ENCODE data around the gene DLG4.

Gene DLG4

GRCh38 chr17:7225711-7226331, 6.2 kb upstream of the DLG4 start:
- no peaks in the 10 kb centered on the region for H3K9me3 ChIP-seq (ENCODE audit: control insufficient read depth, low read length)
- peaks cover 34% of the 10 kb centered on the region for H3K4me1 ChIP-seq (ENCODE audit: control insufficient read depth, insufficient read depth, low read length)
- DNase-seq (ENCODE audit: low read depth), result no peak
- peaks cover 88% of the 10 kb centered on the region for H3K36me3 ChIP-seq (ENCODE audit: control insufficient read depth, insufficient read depth, low read length, severe bottlenecking)
- H3K9ac ChIP-seq (ENCODE audit: low read length), result no peak overlapping the region
- H3K27me3 ChIP-seq (replicated peaks; ENCODE audit: control insufficient read depth, insufficient read depth, low read length), result no peaks in the 10 kb centered on the region
- no peak overlapping the region for H3K4me3 ChIP-seq (ENCODE audit: low read length)

GRCh38 chr17:7224661-7225111, 5.0 kb upstream of the DLG4 start:
- no peak for DNase-seq (ENCODE audit: low read depth)
- Histone ChIP-seq H3K4me3 (ENCODE audit: low read length) (no peak overlapping the region), H3K4me1 (ENCODE audit: control insufficient read depth, insufficient read depth, low read length) (peaks cover 39% of the 10 kb centered on the region), H3K9me3 (ENCODE audit: control insufficient read depth, low read length) (no peaks in the 10 kb centered on the region), H3K9ac (ENCODE audit: low read length) (no peak overlapping the region), H3K36me3 (ENCODE audit: control insufficient read depth, insufficient read depth, low read length, severe bottlenecking) (peaks cover 79% of the 10 kb centered on the region), H3K27me3 (replicated peaks; ENCODE audit: control insufficient read depth, insufficient read depth, low read length) (no peaks in the 10 kb centered on the region)

- Histone ChIP-seq H3K36me3 (ENCODE audit: control insufficient read depth, insufficient read depth, low read length, severe bottlenecking) (peaks cover 73% of the 10 kb centered on the region), H3K4me3 (ENCODE audit: low read length) (no peak overlapping the region), H3K27me3 (replicated peaks; ENCODE audit: control insufficient read depth, insufficient read depth, low read length) (no peaks in the 10 kb centered on the region), H3K9me3 (ENCODE audit: control insufficient read depth, low read length) (no peaks in the 10 kb centered on the region), H3K9ac (ENCODE audit: low read length) (peak overlapping the region; percentile 23), H3K4me1 (ENCODE audit: control insufficient read depth, insufficient read depth, low read length) (peaks cover 44% of the 10 kb centered on the region)
- no peak for DNase-seq (ENCODE audit: low read depth)
Observed at GRCh38 chr17:7224110-7224509, 4.5 kb upstream of the DLG4 start.

- no peaks in the 10 kb centered on the region for H3K9me3 ChIP-seq (ENCODE audit: control insufficient read depth, low read length)
- peaks cover 66% of the 10 kb centered on the region for H3K36me3 ChIP-seq (ENCODE audit: control insufficient read depth, insufficient read depth, low read length, severe bottlenecking)
- no peak overlapping the region for H3K4me3 ChIP-seq (ENCODE audit: low read length)
- H3K4me1 ChIP-seq (ENCODE audit: control insufficient read depth, insufficient read depth, low read length), result peaks cover 49% of the 10 kb centered on the region
- no peak for DNase-seq (ENCODE audit: low read depth)
- peak overlapping the region; percentile 23 for H3K9ac ChIP-seq (ENCODE audit: low read length)
- no peaks in the 10 kb centered on the region for H3K27me3 ChIP-seq (replicated peaks; ENCODE audit: control insufficient read depth, insufficient read depth, low read length)
Observed at GRCh38 chr17:7223375-7223774, 3.7 kb upstream of the DLG4 start.

GRCh38 chr17:7222972-7223292, 3.3 kb upstream of the DLG4 start:
- no peak for DNase-seq (ENCODE audit: low read depth)
- peaks cover 50% of the 10 kb centered on the region for H3K4me1 ChIP-seq (ENCODE audit: control insufficient read depth, insufficient read depth, low read length)
- H3K9ac ChIP-seq (ENCODE audit: low read length), result no peak overlapping the region
- no peaks in the 10 kb centered on the region for H3K9me3 ChIP-seq (ENCODE audit: control insufficient read depth, low read length)
- H3K36me3 ChIP-seq (ENCODE audit: control insufficient read depth, insufficient read depth, low read length, severe bottlenecking), result peaks cover 61% of the 10 kb centered on the region
- H3K4me3 ChIP-seq (ENCODE audit: low read length), result no peak overlapping the region
- H3K27me3 ChIP-seq (replicated peaks; ENCODE audit: control insufficient read depth, insufficient read depth, low read length), result no peaks in the 10 kb centered on the region

- Histone ChIP-seq H3K4me3 (ENCODE audit: low read length) (no peak overlapping the region), H3K4me1 (ENCODE audit: control insufficient read depth, insufficient read depth, low read length) (peaks cover 54% of the 10 kb centered on the region), H3K27me3 (replicated peaks; ENCODE audit: control insufficient read depth, insufficient read depth, low read length) (no peaks in the 10 kb centered on the region), H3K36me3 (ENCODE audit: control insufficient read depth, insufficient read depth, low read length, severe bottlenecking) (peaks cover 56% of the 10 kb centered on the region), H3K9me3 (ENCODE audit: control insufficient read depth, low read length) (no peaks in the 10 kb centered on the region), H3K9ac (ENCODE audit: low read length) (peak overlapping the region; percentile 98)
- no peak for DNase-seq (ENCODE audit: low read depth)
Observed at GRCh38 chr17:7222093-7222971, 2.7 kb upstream of the DLG4 start.

- DNase-seq (ENCODE audit: low read depth), result no peak
- Histone ChIP-seq H3K9ac (ENCODE audit: low read length) (peak overlapping the region; percentile 98), H3K36me3 (ENCODE audit: control insufficient read depth, insufficient read depth, low read length, severe bottlenecking) (peaks cover 47% of the 10 kb centered on the region), H3K27me3 (replicated peaks; ENCODE audit: control insufficient read depth, insufficient read depth, low read length) (no peaks in the 10 kb centered on the region), H3K9me3 (ENCODE audit: control insufficient read depth, low read length) (no peaks in the 10 kb centered on the region), H3K4me1 (ENCODE audit: control insufficient read depth, insufficient read depth, low read length) (peaks cover 58% of the 10 kb centered on the region), H3K4me3 (ENCODE audit: low read length) (peak overlapping the region; percentile 92)
Observed at GRCh38 chr17:7221278-7222092, 1.8 kb upstream of the DLG4 start.

- peak overlapping the region; percentile 98 for H3K9ac ChIP-seq (ENCODE audit: low read length)
Observed at GRCh38 chr17:7220593-7221277, 1.1 kb upstream of the DLG4 start.

GRCh38 chr17:7219229-7219811, 316 bp downstream of the DLG4 start:
- H3K4me3 ChIP-seq (ENCODE audit: low read length), result peak overlapping the region; percentile 92
- peaks cover 28% of the 10 kb centered on the region for H3K36me3 ChIP-seq (ENCODE audit: control insufficient read depth, insufficient read depth, low read length, severe bottlenecking)
- peaks cover 71% of the 10 kb centered on the region for H3K4me1 ChIP-seq (ENCODE audit: control insufficient read depth, insufficient read depth, low read length)
- no peaks in the 10 kb centered on the region for H3K27me3 ChIP-seq (replicated peaks; ENCODE audit: control insufficient read depth, insufficient read depth, low read length)
- DNase-seq (ENCODE audit: low read depth), result no peak
- H3K9ac ChIP-seq (ENCODE audit: low read length), result peak overlapping the region; percentile 98
- no peaks in the 10 kb centered on the region for H3K9me3 ChIP-seq (ENCODE audit: control insufficient read depth, low read length)

More at GRCh38 chr17:7220593-7221277, 1.1 kb upstream of the DLG4 start:
- Histone ChIP-seq H3K36me3 (ENCODE audit: control insufficient read depth, insufficient read depth, low read length, severe bottlenecking) (peaks cover 40% of the 10 kb centered on the region), H3K9me3 (ENCODE audit: control insufficient read depth, low read length) (no peaks in the 10 kb centered on the region), H3K4me1 (ENCODE audit: control insufficient read depth, insufficient read depth, low read length) (peaks cover 65% of the 10 kb centered on the region), H3K27me3 (replicated peaks; ENCODE audit: control insufficient read depth, insufficient read depth, low read length) (no peaks in the 10 kb centered on the region), H3K4me3 (ENCODE audit: low read length) (peak overlapping the region; percentile 92)
- DNase-seq (ENCODE audit: low read depth), result peak; percentile 68

GRCh38 chr17:7218758-7219157, 878 bp downstream of the DLG4 start:
- H3K4me1 ChIP-seq (ENCODE audit: control insufficient read depth, insufficient read depth, low read length), result peaks cover 70% of the 10 kb centered on the region
- peaks cover 22% of the 10 kb centered on the region for H3K36me3 ChIP-seq (ENCODE audit: control insufficient read depth, insufficient read depth, low read length, severe bottlenecking)
- peak overlapping the region; percentile 98 for H3K9ac ChIP-seq (ENCODE audit: low read length)
- no peak for DNase-seq (ENCODE audit: low read depth)
- no peak overlapping the region for H3K4me3 ChIP-seq (ENCODE audit: low read length)
- no peaks in the 10 kb centered on the region for H3K27me3 ChIP-seq (replicated peaks; ENCODE audit: control insufficient read depth, insufficient read depth, low read length)
- H3K9me3 ChIP-seq (ENCODE audit: control insufficient read depth, low read length), result no peaks in the 10 kb centered on the region
